DOHH2 (cell line): ENCODE measurements around the gene HK3.

ENCODE experiments used
- H3F3A ChIP-seq: fragments of 200-600 bp; sonication (generic), shearing (Covaris generic); 2 replicates; pipeline ENCODE4 v1.6.0; 2016; ENCODE audit warnings: antibody characterized with exemption, mild to moderate bottlenecking; ENCODE audit not compliant: control insufficient read depth, insufficient read depth
- H3K27ac ChIP-seq: fragments of 200-600 bp; sonication (generic); 2 replicates; pipeline ENCODE4 v1.5.1; 2014; ENCODE audit warnings: low read depth, mild to moderate bottlenecking, low read length, moderate library complexity
- H3K27me3 ChIP-seq: fragments of 200-600 bp; sonication (generic); 2 replicates; pipeline ENCODE4 v1.6.1; 2014; ENCODE audit warnings: mild to moderate bottlenecking, low read length, mixed read lengths; ENCODE audit not compliant: control insufficient read depth
- H3K36me3 ChIP-seq: fragments of 200-600 bp; sonication (generic); 2 replicates; pipeline ENCODE4 v1.6.1; 2014; ENCODE audit warnings: mild to moderate bottlenecking, low read length, moderate library complexity, mixed read lengths; ENCODE audit not compliant: control insufficient read depth
- H3K4me1 ChIP-seq: fragments of 200-600 bp; sonication (generic); 2 replicates; pipeline ENCODE4 v1.6.1; 2014; ENCODE audit warnings: mild to moderate bottlenecking, low read length, mixed read lengths; ENCODE audit not compliant: control insufficient read depth
- H3K4me2 ChIP-seq: fragments of 200-600 bp; sonication (generic); 2 replicates; pipeline ENCODE4 v1.6.0; 2014; ENCODE audit warnings: mild to moderate bottlenecking, low read length, moderate library complexity
- H3K4me3 ChIP-seq: fragments of 200-600 bp; sonication (generic); 2 replicates; pipeline ENCODE4 v1.5.1; 2014; ENCODE audit warnings: mild to moderate bottlenecking, low read length, mixed read lengths
- H3K79me2 ChIP-seq: fragments of 200-600 bp; sonication (generic); 2 replicates; pipeline ENCODE4 v1.6.1; 2014; ENCODE audit warnings: mild to moderate bottlenecking, low read length, mixed read lengths; ENCODE audit not compliant: control insufficient read depth
- H3K9me2 ChIP-seq: fragments of 200-600 bp; sonication (generic); replicated peaks from 2 replicates; pipeline ENCODE4 v1.6.1; 2014; ENCODE audit warnings: mild to moderate bottlenecking, low read length, mixed read lengths; ENCODE audit not compliant: control insufficient read depth
- H3K9me3 ChIP-seq: fragments of 200-600 bp; sonication (generic); 2 replicates; pipeline ENCODE4 v1.6.1; 2014; ENCODE audit warnings: antibody characterized with exemption, low read length, mixed read lengths; ENCODE audit not compliant: control insufficient read depth, insufficient read depth
- H4K20me1 ChIP-seq: fragments of 200-600 bp; sonication (generic); 2 replicates; pipeline ENCODE4 v1.6.0; 2014; ENCODE audit warnings: low read depth, mild to moderate bottlenecking, antibody characterized with exemption, low read length, moderate library complexity; ENCODE audit not compliant: control insufficient read depth, insufficient read depth
- CTCF ChIP-seq: fragments of 200-600 bp; sonication (generic); IDR thresholded peaks from one replicate; pipeline ENCODE4 v1.5.1; 2014; ENCODE audit warnings: antibody characterized with exemption, mild to moderate bottlenecking, low read depth, low read length; ENCODE audit not compliant: poor library complexity, severe bottlenecking
- EZH2phosphoT487 ChIP-seq: fragments of 200-600 bp; sonication (generic); IDR thresholded peaks from 2 replicates; pipeline ENCODE4 v1.6.1; 2017; ENCODE audit warnings: borderline replicate concordance, mild to moderate bottlenecking, antibody characterized with exemption, low read length, moderate library complexity, mixed read lengths

The HK3 gene

DNA sequence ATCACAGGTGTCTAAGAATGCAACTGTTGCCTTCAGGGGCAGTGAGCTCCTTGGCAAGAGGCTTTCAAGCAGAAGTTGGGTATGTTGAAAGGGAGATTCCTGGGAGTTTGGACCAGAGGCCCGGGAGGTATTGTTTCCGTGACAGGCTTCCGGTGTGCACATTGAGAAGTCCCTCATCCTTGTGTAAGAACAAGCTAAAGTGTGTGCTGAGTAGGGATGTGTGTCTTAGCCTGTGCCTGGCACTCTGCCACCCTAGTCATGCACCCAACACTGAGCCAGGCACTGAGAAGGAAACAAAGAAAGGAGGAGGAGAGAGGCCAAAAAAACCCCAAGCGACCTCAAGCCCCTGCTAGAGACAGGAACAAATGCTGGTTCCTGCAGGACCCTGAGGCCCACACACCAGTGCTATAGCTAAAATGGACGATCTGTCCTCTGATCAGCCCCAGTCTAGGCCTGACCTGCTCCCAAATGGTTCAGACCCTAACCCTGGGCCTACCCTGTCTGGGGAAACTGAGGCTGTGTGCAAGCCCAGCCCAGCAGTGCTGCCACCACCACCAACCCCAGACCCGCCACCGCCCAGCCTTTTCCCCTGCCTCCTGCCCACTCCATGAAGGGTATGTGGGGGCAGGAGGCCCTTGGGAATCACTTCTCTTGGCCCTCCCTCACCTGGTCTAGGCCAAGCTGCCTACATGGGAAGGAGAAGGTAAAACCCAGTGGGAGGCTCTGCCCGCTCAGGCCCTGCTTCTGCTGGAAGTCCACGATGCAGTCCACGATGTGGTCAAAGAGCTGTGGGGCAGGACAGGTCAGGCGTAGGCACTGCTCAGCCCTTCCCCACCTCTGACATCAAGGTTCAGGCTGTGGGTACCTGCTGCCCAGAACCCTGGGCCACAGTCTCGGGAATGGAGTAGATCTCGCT lies 12.6 kb downstream of the HK3 start:
- Histone ChIP-seq H3K4me3 (no peak overlapping the region), H3K9me2 (no peaks in the 10 kb centered on the region), H3K27me3 (peaks cover 3% of the 10 kb centered on the region; the same call in 1 of the 2 replicates), H3K4me2 (no peak overlapping the region), H4K20me1 (no peaks in the 10 kb centered on the region), H3K36me3 (no peaks in the 10 kb centered on the region), H3F3A (no peaks in the 10 kb centered on the region), H3K9me3 (no peaks in the 10 kb centered on the region), H3K27ac (no peak overlapping the region), H3K79me2 (no peaks in the 10 kb centered on the region), H3K4me1 (no peaks in the 10 kb centered on the region)
- TF ChIP-seq CTCF (no peak), EZH2phosphoT487 (no peak)

DNA sequence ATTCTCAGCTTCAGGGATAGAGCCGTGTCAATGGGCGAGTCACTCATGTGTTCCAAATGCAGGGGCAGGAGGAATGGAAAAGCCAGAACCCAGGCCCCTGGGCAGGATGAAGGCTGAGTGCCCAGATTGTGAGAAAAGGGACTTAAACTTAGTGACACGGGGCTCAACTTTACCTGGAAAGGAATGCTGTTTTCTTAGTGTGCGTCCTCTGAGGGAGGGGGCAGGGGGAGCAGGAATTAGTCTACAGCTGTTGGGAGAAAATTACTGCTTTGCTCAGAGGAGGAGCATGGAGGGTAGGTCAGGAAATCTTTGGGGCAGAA lies 14.6 kb downstream of the HK3 start:
- H3K4me1 ChIP-seq: no peaks in the 10 kb centered on the region
- no peak overlapping the region for H3K27ac ChIP-seq
- H3K4me2 ChIP-seq: no peak overlapping the region
- H3F3A ChIP-seq: no peaks in the 10 kb centered on the region
- H3K9me3 ChIP-seq: no peaks in the 10 kb centered on the region
- TF ChIP-seq CTCF (no peak), EZH2phosphoT487 (no peak)
- no peaks in the 10 kb centered on the region for H3K9me2 ChIP-seq
- no peaks in the 10 kb centered on the region for H3K27me3 ChIP-seq
- H3K4me3 ChIP-seq: no peak overlapping the region
- no peaks in the 10 kb centered on the region for H3K79me2 ChIP-seq
- H4K20me1 ChIP-seq: no peaks in the 10 kb centered on the region
- H3K36me3 ChIP-seq: no peaks in the 10 kb centered on the region

- Histone ChIP-seq H3K27me3 (no peaks in the 10 kb centered on the region), H3K79me2 (no peaks in the 10 kb centered on the region), H3K4me2 (no peak overlapping the region), H3F3A (no peaks in the 10 kb centered on the region), H3K36me3 (no peaks in the 10 kb centered on the region), H3K27ac (no peak overlapping the region), H4K20me1 (no peaks in the 10 kb centered on the region), H3K4me3 (no peak overlapping the region), H3K9me3 (no peaks in the 10 kb centered on the region), H3K9me2 (no peaks in the 10 kb centered on the region), H3K4me1 (no peaks in the 10 kb centered on the region)
- TF ChIP-seq CTCF (no peak), EZH2phosphoT487 (no peak)
Observed at GRCh38 chr5:176883700-176884570, 15.2 kb downstream of the HK3 start.
